Endothelial cell of umbilical vein (primary cell): ENCODE results near the gene ARHGAP32. TPM values are rescaled to one million over a fixed set of nuclear protein-coding genes. Genes with fewer than 3 reads are reported as not detected.

ENCODE experiments used
- BruUV-seq: library from RNA; stranded (reverse); fragments of 400-500 nt; replicated peaks from 2 replicates; lab custom pipeline; 2021; lab: Mats Ljungman, UMichigan
- CTCF ChIA-PET: fragments of 300-600, 350-600 bp; sonication (Branson Sonifier 250); formaldehyde crosslinking; loops from one replicate; lab custom pipeline; 2021; ENCODE audit warnings: antibody characterized with exemption, inconsistent platforms; lab: Charles Lee
- POLR2A ChIA-PET: fragments of 300-600, 350-600 bp; sonication (Branson Sonifier 250); formaldehyde crosslinking; loops from one replicate; lab custom pipeline; 2021; ENCODE audit warnings: antibody characterized with exemption, inconsistent platforms; lab: Charles Lee
- DNase-seq: peaks from one replicate; pipeline ENCODE4 v3.0.0-alpha.2; 2011; ENCODE audit warnings: low read depth, low spot score
- FAIRE-seq: peaks from 2 replicates; lab custom pipeline; 2011; peaks lifted over from hg19 to GRCh38; lab: Jason Lieb, UNC
- H2AFZ ChIP-seq: 2 replicates; pipeline ENCODE4 v1.6.0; 2012; ENCODE audit warnings: low read depth, low read length, control low read depth, inconsistent platforms
- H3K27ac ChIP-seq: 2 replicates; pipeline ENCODE4 v1.5.1; 2011; ENCODE audit warnings: low read depth, mild to moderate bottlenecking, control low read depth, low read length, moderate library complexity; ENCODE audit not compliant: insufficient read depth
- H3K27me3 ChIP-seq, 2 experiments: 2 replicates each; pipeline versions ENCODE4 v1.6.0 to v1.6.1; 2011; ENCODE audit warnings: low read length in 2 of 2, mixed read lengths in 1 of 2; ENCODE audit not compliant: control insufficient read depth in 2 of 2, insufficient read depth in 2 of 2
- H3K36me3 ChIP-seq, 2 experiments: 2 replicates in 1 of 2; 3 replicates in 1 of 2; pipeline ENCODE4 v1.5.1; 2011; ENCODE audit warnings: low read length in 2 of 2, mild to moderate bottlenecking in 1 of 2, moderate library complexity in 1 of 2; ENCODE audit not compliant: control insufficient read depth in 2 of 2, insufficient read depth in 2 of 2; ENCODE audit errors: extremely low read depth in 1 of 2
- H3K4me1 ChIP-seq: 3 replicates; pipeline ENCODE4 v1.5.1; 2011; ENCODE audit warnings: mild to moderate bottlenecking, low read length; ENCODE audit not compliant: control insufficient read depth, insufficient read depth; ENCODE audit errors: extremely low read depth
- H3K4me2 ChIP-seq: 2 replicates; pipeline ENCODE4 v1.6.1; 2011; ENCODE audit warnings: low read length, control low read depth, mixed read lengths; ENCODE audit not compliant: insufficient read depth
- H3K4me3 ChIP-seq, 3 experiments: fragments of 200-600 bp in 1 of 3; sonication (generic), shearing (Covaris generic) in 1 of 3; replicated peaks in 1 of 3; 2 replicates each; pipeline ENCODE4 v1.5.1; 2011 to 2016; ENCODE audit warnings: control low read depth in 3 of 3, low read length in 3 of 3, mild to moderate bottlenecking in 2 of 3, inconsistent platforms in 1 of 3, low read depth in 1 of 3, moderate library complexity in 1 of 3; ENCODE audit not compliant: insufficient read depth in 1 of 3
- H3K79me2 ChIP-seq: 2 replicates; pipeline ENCODE4 v1.6.0; 2012; ENCODE audit warnings: low read length, inconsistent platforms; ENCODE audit not compliant: control insufficient read depth, insufficient read depth
- H3K9ac ChIP-seq: replicated peaks from 2 replicates; pipeline ENCODE3; 2011; ENCODE audit warnings: low read length, control low read depth; ENCODE audit not compliant: insufficient read depth; ENCODE audit errors: extremely low read depth
- H3K9me1 ChIP-seq: replicated peaks from 3 replicates; pipeline ENCODE4 v1.6.0; 2011; ENCODE audit warnings: mild to moderate bottlenecking, low read length; ENCODE audit not compliant: control insufficient read depth, insufficient read depth; ENCODE audit errors: extremely low read depth
- H3K9me3 ChIP-seq: replicated peaks from 2 replicates; pipeline ENCODE4 v1.5.1; 2012; ENCODE audit warnings: low read length, inconsistent platforms; ENCODE audit not compliant: control insufficient read depth, insufficient read depth
- H4K20me1 ChIP-seq: replicated peaks from 2 replicates; pipeline ENCODE3; 2011; ENCODE audit warnings: mild to moderate bottlenecking, low read length; ENCODE audit not compliant: control insufficient read depth, insufficient read depth; ENCODE audit errors: extremely low read depth
- EZH2 ChIP-seq: IDR thresholded peaks from 2 replicates; pipeline ENCODE4 v1.6.1; 2012; ENCODE audit warnings: borderline replicate concordance, low read depth, mild to moderate bottlenecking, moderate library complexity, low read length, inconsistent platforms; ENCODE audit not compliant: severe bottlenecking
- FOS ChIP-seq: IDR thresholded peaks from 2 replicates; pipeline ENCODE4 v1.6.1; 2011; ENCODE audit warnings: mild to moderate bottlenecking, low read length, moderate library complexity, borderline replicate concordance; ENCODE audit not compliant: insufficient read depth
- GATA2 ChIP-seq: IDR thresholded peaks from 2 replicates; pipeline ENCODE4 v1.7.0; 2011; ENCODE audit warnings: low read depth, mild to moderate bottlenecking, moderate library complexity, mixed read lengths, low read length; ENCODE audit not compliant: insufficient read length, insufficient read depth
- JUN ChIP-seq: IDR thresholded peaks from 2 replicates; pipeline ENCODE4 v1.6.1; 2011; ENCODE audit warnings: borderline replicate concordance, low read depth; ENCODE audit not compliant: insufficient read length, insufficient read depth
- MYC ChIP-seq: IDR thresholded peaks from one replicate; pipeline ENCODE4 v1.6.1; 2011; ENCODE audit warnings: mild to moderate bottlenecking, low read depth, low read length
- POLR2A ChIP-seq: IDR thresholded peaks from 2 replicates; pipeline ENCODE4 v1.6.1; 2012; ENCODE audit warnings: low read depth, mild to moderate bottlenecking, control low read depth, low read length
- POLR2AphosphoS5 ChIP-seq: IDR thresholded peaks from 2 replicates; pipeline ENCODE4 v1.6.1; 2012; ENCODE audit warnings: low read depth, mild to moderate bottlenecking, control low read depth, low read length, moderate library complexity; ENCODE audit not compliant: insufficient read depth
- dilution Hi-C: fragments of 300-500 bp; cut with MboI; formaldehyde crosslinking; loops from one replicate; pipeline ENCODE4 v1.15.0; 2019; ENCODE audit warnings: low sequenced_read_pairs; ENCODE audit not compliant: extremely low pct_ligation_motif_present
- intact Hi-C: fragments of 100-400 bp; cut with micrococcal nuclease; formaldehyde crosslinking; loops from one replicate; pipeline ENCODE4 v1.10.0; 2022
- polyA plus RNA-seq, 4 experiments: library from polyadenylated mRNA; depleted of rRNA in 3 of 4; stranded (reverse) in 3 of 4; unstranded in 1 of 4; fragments of >200 nt; gene quantifications; 2 replicates each; pipeline versions ENCODE4 v1.2.1 to v1.2.3, GENCODE V29; 2011 to 2012; ENCODE audit warnings: missing spikeins in 1 of 4
- total RNA-seq: library from RNA; stranded (reverse); gene quantifications from 2 replicates; pipeline ENCODE4 v1.2.3, GENCODE V29; 2021
- TF ChIP-seq, protein P1 (sequence below), 2 donors: IDR thresholded peaks; 1 replicate in 1 of 2; 2 replicates in 1 of 2; pipeline ENCODE4 v1.5.1; 2011; ENCODE audit warnings: low read length in 2 of 2, mild to moderate bottlenecking in 2 of 2, moderate library complexity in 2 of 2, control low read depth in 1 of 2, inconsistent platforms in 1 of 2, low read depth in 1 of 2; ENCODE audit not compliant: insufficient read depth in 1 of 2; ENCODE audit errors: extremely low read depth in 1 of 2
- TF ChIP-seq, protein P2 (sequence below): IDR thresholded peaks from 2 replicates; pipeline ENCODE4 v1.6.1; 2011; ENCODE audit not compliant: insufficient read depth, insufficient read length

The ARHGAP32 gene
- total and polyA plus RNA-seq, 2 donors (not counting 3 experiments of a cell fraction or from before 2014, with no cell fraction given): 3.4 to 9.1 TPM

DNA sequence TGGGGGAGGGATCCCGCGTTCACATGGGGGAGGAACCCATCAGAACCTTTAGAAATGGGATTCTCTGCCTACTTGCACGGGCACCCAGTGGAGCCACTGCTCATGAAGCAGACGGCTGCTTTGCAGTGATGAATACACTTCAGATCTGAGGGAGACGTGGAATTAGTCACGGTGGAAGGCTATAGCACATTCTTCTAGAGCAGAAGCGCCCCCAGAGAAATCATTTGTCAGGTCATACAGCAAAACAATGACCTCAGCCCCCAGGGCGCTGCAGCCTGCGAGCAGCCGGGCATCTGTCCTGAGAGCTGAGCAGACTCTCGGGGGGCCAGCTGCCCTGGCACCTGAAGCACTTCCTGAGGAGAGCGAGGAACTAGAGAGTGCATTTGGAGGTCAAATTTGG, 262.1 kb downstream of the ARHGAP32 start:
- Histone ChIP-seq H3K36me3 (no peaks in the 10 kb centered on the region), H3K4me3 (no peak overlapping the region), H3K4me1 (no peaks in the 10 kb centered on the region), H3K79me2 (no peaks in the 10 kb centered on the region), H4K20me1 (no peaks in the 10 kb centered on the region), H3K9ac (no peak overlapping the region), H3K27ac (no peak overlapping the region), H3K27me3 (peaks cover under 1 to 2% of the 10 kb centered on the region in 2 experiments), H3K9me3 (no peaks in the 10 kb centered on the region), H3K4me2 (no peak overlapping the region), H3K9me1 (no peaks in the 10 kb centered on the region), H2AFZ (no peak overlapping the region)
- ChIA-PET POLR2A (no interaction called here), CTCF (interaction anchor here (1.2 kb wide), 1 partner anchor 9 kb away, joined by 4 read pairs; no protein-coding TSS in a partner anchor)
- TF ChIP-seq JUN (no peak), POLR2AphosphoS5 (no peak), FOS (no peak)
- TF ChIP-seq, protein P1, sequence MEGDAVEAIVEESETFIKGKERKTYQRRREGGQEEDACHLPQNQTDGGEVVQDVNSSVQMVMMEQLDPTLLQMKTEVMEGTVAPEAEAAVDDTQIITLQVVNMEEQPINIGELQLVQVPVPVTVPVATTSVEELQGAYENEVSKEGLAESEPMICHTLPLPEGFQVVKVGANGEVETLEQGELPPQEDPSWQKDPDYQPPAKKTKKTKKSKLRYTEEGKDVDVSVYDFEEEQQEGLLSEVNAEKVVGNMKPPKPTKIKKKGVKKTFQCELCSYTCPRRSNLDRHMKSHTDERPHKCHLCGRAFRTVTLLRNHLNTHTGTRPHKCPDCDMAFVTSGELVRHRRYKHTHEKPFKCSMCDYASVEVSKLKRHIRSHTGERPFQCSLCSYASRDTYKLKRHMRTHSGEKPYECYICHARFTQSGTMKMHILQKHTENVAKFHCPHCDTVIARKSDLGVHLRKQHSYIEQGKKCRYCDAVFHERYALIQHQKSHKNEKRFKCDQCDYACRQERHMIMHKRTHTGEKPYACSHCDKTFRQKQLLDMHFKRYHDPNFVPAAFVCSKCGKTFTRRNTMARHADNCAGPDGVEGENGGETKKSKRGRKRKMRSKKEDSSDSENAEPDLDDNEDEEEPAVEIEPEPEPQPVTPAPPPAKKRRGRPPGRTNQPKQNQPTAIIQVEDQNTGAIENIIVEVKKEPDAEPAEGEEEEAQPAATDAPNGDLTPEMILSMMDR (IDR thresholded peaks at IDR 0.05; ENCODE audit: extremely low read depth in 1 of 2, insufficient read depth in 1 of 2, low read depth in 1 of 2, low read length in 2 of 2): no peak
- TF ChIP-seq, protein P2, sequence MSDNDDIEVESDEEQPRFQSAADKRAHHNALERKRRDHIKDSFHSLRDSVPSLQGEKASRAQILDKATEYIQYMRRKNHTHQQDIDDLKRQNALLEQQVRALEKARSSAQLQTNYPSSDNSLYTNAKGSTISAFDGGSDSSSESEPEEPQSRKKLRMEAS: no peak
- BruUV-seq: no TSS peak
- dilution Hi-C loops (no loop called here), intact Hi-C loops (no loop called here)
- FAIRE-seq (no peak), DNase-seq (no peak)

DNA sequence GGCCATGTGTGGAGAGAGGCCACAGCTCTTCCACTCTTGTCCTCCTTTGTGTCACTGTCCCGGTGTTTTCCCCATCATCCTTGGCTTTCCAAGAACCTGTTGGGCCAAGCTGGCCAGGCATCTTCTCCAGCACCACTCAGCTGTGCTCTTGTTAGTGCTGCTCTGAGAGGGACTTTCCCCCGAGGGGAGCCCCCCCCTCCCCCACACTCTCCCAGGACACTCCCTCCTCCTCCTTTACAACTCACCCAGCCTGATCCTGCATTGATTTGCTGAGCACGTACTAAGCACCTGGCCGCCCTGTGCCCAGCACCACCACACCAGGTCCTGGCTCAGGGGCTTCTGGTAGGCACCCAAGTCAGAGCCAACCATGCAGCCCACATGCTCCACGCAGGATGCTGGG, 262.7 kb downstream of the ARHGAP32 start:
- H3K79me2 ChIP-seq: no peaks in the 10 kb centered on the region
- H2AFZ ChIP-seq: no peak overlapping the region
- no peaks in the 10 kb centered on the region for H3K4me1 ChIP-seq
- FAIRE-seq (no peak), DNase-seq (no peak)
- H3K9me1 ChIP-seq: no peaks in the 10 kb centered on the region
- no peak overlapping the region for H3K4me2 ChIP-seq
- no peaks in the 10 kb centered on the region for H3K36me3 ChIP-seq
- no peak for TF ChIP-seq JUN
- TF ChIP-seq POLR2AphosphoS5: no peak
- no peak for TF ChIP-seq MYC
- TF ChIP-seq, protein P1 (IDR thresholded peaks at IDR 0.05; ENCODE audit: extremely low read depth in 1 of 2, insufficient read depth in 1 of 2, low read depth in 1 of 2, low read length in 2 of 2): no peak
- TF ChIP-seq, protein P2: no peak
- TF ChIP-seq GATA2: no peak
- no peak for TF ChIP-seq FOS
- TF ChIP-seq EZH2: no peak
- TF ChIP-seq POLR2A: no peak
- H4K20me1 ChIP-seq: no peaks in the 10 kb centered on the region
- no peaks in the 10 kb centered on the region for H3K9me3 ChIP-seq
- BruUV-seq: no TSS peak
- dilution Hi-C loops: no loop called here
- intact Hi-C loops: no loop called here
- no peak overlapping the region for H3K9ac ChIP-seq
- CTCF ChIA-PET: interaction anchor here (0.5 to 1.2 kb wide), 2 partner anchors 9 to 908 kb away, joined by 3 to 4 read pairs; no protein-coding TSS in a partner anchor
- no peak overlapping the region for H3K27ac ChIP-seq
- H3K27me3 ChIP-seq: peaks cover 2% of the 10 kb centered on the region in 2 experiments
- no peak overlapping the region for H3K4me3 ChIP-seq
- POLR2A ChIA-PET: no interaction called here
